ENCODE measurements around the gene KCNC4. TPM values are rescaled to one million over a fixed set of nuclear protein-coding genes. Genes with fewer than 3 reads are reported as not detected.

KCNC4 gene
- 0.86 TPM for polyA plus RNA-seq (2013, experiment 1 of 2; ENCODE audit: insufficient read length)
- 0.82 TPM for polyA plus RNA-seq (2013, experiment 2 of 2; ENCODE audit: insufficient read length)

- DNase-seq: peak; percentile 74
These were observed at the start of gene KCNC4 for GRCh38 chr1:110209715-110210603. KCNC4 (plus strand) TSS chr1:110210314; CDS start chr1:110211500, 1,186 bp downstream.

DNA sequence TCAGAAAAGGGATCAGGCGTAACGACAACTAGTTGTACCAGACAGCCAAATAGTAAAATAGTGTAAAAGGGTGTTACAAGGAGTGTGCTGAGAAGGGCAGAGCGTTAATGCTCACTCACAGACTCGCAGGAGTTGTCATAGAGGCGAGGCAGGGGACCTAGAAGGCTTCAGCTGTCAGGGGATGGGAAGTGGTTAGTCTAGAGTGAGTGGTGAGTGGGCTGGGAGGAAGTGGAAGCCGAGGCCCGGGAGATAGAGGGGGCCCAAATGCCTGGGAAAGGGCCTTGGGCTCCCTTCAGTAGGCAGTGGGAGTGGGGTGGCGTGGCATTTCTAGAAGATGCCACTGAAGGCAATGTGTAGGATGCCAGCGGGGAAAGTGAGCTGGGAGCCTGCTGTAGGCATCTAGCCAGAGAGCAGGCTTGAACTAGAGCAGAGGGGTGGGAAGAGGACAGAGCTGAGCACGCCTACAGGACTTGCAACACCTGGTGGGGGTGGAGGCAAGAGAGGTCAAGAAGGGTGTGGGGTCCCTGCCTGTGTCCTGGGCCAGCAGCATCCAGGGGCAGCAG is 49.5 kb upstream of the KCNC4 start:
- no peak for DNase-seq

DNA sequence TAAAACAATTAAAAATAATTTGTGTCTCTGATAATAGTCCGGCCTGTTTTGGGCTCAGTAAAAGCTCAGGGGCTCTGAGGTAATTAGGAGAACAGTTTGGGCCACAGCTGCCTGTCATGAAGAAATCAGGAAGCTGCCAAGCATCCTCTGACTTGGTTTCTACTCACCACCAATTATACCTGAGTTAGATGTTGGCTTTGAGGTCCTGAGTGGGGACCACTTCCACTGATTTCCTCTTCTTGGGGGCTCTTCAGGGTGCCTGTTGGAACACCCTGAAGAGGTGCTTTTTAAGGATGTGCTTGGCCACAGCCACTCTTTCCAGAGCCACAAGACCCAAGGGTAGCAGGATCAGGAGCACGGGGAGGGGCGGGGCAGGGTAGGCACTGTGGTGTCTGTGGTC is 48.9 kb upstream of the KCNC4 start:
- DNase-seq: no peak

- DNase-seq: no peak
These were observed 48.3 kb upstream of the KCNC4 start for GRCh38 chr1:110161849-110162248.

DNA sequence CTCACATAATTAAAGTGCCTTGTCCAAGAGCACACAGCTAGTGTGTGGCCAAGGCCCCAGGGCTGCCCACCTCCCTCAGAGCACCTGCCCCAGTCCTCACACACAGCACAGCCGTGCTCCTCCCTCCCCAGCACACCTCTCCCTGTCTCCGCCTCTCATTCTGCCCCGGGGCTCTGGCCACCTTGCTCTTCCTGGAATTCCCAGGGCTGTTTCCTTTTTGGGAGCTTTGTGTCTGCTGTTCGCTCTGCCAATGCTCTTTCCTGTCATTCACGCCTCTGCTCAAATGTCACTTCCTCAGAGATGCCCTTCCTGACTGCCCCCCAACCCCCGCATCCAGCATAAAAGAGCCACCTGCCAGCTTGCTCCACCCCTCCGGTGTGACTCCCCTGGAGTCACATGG is 46.5 kb upstream of the KCNC4 start:
- DNase-seq: no peak

DNA sequence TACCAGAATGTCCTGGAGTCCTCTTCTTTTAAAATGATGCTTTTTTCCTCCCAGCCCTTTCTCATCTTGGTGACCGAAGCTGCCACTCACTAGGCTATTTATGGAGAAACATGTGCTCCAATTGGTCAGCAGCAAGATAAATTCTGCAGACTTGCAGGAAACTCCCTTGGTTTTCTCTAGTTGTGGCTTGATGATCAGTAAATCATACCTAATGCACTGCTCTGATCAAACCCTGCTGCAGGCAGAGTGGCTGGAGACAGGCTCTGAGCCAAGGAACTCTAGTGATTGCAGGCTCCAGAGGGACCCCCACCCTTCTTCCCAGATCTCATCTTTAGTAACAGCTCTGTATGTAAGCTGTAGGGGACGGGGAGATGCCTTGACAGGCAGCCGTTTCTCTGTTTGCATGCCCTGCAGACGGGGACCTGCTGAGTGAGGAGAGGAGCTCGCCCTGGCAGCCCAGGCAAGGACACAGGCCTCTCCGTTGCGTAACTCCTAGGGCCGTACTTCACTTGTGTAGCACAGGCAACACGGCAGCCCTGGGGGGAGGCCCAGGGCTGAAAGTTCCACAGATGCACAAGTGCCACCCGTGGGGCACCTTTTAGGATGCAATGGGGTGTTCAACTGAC is 45.3 kb upstream of the KCNC4 start:
- no peak for DNase-seq

DNA sequence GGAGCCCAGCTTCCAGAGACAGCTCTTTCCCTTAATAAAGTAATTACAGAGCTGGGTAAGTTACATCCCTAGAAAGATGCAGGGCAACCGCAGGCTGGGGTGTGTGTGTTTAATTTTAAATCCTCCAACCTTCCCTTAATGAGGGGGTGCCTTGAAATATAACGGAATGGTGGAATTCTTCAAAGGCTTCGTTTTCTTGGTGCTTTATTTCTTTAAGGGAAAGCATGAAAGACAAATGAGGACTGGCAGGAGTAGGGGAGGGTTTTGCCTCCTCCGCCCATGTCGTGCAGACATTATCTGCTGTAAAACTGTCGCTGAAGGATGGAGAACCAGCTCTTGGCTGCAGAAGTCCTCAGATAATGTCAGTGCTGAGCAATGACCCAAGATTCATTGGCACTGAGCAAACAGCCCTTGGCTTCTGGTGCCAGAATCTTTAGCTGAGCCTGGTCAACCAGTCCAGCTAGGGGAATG is 44.3 kb upstream of the KCNC4 start:
- no peak for DNase-seq

- DNase-seq: no peak
These were observed 43.3 kb upstream of the KCNC4 start for GRCh38 chr1:110166861-110167260.

- DNase-seq: no peak
These were observed 39.1 kb upstream of the KCNC4 start for GRCh38 chr1:110170766-110171733.

GRCh38 chr1:110172001-110172400 is 38.1 kb upstream of the KCNC4 start:
- DNase-seq: no peak

DNA sequence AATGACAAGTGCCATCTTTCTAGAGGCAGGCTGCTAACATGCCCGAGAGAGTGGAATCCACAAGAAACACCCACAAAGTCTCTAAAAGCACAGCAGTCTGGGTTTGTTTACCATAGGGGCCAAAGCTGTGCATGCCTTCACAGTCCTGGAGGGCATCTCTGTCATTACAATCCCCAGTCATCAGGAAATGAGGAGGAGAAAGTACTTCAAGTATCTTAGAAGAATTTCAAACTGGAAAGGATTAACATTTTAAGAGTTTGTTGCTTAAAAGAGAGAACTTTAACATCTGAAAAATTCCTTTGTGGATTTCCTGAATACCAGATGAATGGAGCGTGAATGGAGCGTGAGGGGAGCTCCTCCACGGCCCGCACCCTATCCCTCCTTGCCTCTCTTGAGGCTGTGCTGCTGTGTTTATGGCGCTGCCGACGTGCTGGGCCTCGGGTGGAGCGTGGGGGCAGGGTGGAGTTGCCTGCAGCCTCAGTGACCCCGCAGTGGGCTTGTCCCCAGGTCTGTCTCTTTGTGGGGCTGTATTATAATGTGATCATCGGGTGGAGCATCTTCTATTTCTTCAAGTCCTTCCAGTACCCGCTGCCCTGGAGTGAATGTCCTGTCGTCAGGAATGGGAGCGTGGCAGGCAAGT is 36.5 kb upstream of the KCNC4 start:
- DNase-seq: peak; percentile 59

DNA sequence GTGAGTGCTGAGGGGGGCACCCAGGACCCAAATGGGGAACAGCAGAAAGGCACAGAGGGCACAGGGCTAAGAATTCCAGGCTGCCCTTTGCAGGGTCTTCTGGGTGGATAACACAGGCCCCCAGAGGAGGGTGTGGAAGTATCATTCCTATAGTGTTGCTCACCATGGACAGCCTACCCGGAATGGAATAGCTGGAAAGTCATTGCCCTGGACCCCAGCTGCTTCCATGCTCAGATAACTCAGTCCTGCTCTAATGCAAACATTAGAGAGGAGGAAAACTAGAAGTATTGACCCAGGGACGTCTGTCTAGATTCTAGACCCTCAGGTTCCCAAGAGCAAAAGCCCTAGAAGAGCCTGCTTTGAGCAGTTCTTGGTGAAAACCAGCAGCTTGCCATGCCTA is 35.2 kb upstream of the KCNC4 start:
- peak; percentile 64 for DNase-seq

DNA sequence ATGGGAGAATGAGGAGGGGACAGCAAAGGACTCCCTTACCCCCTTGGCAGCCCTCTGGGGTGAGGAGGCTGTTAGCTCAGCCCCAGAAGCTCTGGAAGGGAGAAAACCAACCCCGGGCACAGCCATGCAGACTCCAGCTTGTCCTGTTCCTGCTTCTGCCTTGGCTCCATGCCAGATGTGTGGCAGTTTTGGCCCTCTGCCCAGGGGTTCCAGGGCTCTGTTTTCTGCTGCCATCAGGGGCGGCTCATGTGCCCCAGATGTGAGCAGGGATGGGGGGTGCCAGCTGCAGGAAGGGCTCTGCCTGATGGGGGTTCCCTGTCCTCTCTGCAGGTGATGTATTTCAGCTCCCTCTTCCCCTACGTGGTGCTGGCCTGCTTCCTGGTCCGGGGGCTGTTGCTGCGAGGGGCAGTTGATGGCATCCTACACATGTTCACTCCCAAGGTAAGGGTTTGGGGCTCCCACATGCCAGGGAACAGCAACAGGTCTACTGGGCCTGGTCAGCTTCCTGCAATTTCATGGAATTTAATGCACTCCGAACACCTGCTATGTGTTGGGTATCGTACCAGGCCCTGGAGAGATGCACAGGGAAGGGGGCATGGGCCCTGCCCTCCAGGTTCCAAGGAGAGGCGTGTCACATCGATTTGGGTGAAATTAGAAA is 33.7 kb upstream of the KCNC4 start:
- peak; percentile 19 for DNase-seq

- DNase-seq: no peak
These were observed 32.3 kb upstream of the KCNC4 start for GRCh38 chr1:110177775-110178174.

- DNase-seq: no peak
These were observed 26.4 kb upstream of the KCNC4 start for GRCh38 chr1:110183642-110184167.

GRCh38 chr1:110184446-110184845 is 25.7 kb upstream of the KCNC4 start:
- no peak for DNase-seq

GRCh38 chr1:110185181-110185580 is 24.9 kb upstream of the KCNC4 start:
- DNase-seq: no peak

GRCh38 chr1:110186558-110186957 is 23.6 kb upstream of the KCNC4 start:
- DNase-seq: no peak

DNA sequence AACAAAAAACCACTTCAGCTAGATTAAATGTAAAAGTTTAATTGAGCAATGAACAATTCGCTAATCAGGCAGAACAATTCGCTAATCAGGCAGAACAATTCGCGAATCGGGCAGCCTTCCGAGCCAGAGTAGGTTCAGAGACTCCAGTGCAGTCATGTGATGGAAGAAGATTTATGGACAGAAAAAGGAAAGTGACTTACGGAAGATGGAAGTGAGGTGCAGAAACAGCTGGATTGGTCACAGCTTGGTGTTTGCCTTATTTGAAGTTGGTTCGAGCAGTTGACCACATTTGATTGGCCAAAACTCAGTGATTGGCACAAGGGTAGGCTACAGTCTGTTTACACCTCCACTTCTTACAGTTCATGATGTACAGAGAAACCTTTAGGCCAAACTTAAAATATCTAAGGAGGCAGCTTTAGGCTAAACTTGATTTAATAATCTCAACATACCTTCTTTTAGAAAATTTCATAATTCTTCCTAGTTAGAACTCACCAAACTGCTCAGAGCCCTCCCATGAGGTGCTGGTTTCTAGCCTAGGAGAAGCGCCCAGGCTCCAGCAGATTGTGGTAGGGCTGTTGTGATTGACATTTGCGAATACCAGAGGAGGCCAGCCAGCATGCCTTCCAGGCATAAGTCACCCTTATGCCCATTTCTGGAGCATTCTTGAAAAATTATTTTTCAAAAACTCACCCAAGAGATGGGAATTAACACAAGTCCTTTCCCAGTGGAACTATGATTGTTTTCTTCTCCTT is 22.8 kb upstream of the KCNC4 start:
- DNase-seq: peak; percentile 80

DNA sequence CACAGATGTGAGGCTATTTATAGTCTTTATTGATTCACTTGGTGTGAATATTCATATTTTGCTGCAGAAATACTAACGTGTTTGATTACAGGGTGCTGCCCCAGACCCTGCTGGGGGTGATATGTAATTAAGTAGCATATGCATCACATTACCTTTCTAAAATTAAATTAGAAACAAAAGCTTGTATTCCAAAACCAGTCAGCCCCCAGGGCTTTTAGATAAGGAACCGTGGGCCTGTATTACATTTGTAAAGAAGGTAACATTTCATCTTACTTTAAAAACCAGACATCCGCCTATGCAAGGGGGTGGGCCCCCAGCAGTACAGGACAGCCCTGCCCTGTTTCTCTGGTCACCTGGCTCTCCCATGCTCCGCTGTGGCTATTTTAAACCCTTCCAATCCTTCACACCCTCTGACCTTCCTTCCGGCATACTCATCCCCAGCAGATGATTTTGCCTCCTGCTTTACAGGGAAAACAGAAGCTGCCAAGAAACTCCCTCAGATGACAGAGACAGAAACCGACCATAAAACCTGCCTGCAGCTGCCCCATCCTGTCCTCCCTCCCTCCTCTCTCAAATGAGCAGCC is 22.0 kb upstream of the KCNC4 start:
- peak; percentile 32 for DNase-seq
